Measurements from ENCODE around the gene IL10. TPM values are rescaled to one million over a fixed set of nuclear protein-coding genes. Genes with fewer than 3 reads are reported as not detected.

Gene IL10
- total and polyA plus RNA-seq, 4 donors: 0.37 to 37.3 (median 2.9) TPM

GRCh38 chr1:206732508-206732907 lies 39.8 kb downstream of the IL10 start:
- 91 to 94% methylated on average over 11 of the region's 11 CpGs for WGBS, 2 donors
- Histone ChIP-seq H3K9ac (ENCODE audit: insufficient read depth in 1 of 2, low read length in 2 of 2) (no peak overlapping the region), H3K27me3 (ENCODE audit: control insufficient read depth in 3 of 3, insufficient read depth in 3 of 3, low read length in 2 of 3) (no peaks in the 10 kb centered on the region), H3K27ac (ENCODE audit: low read depth in 1 of 2, low read length in 1 of 2) (no peak overlapping the region), H3K4me1 (ENCODE audit: control insufficient read depth in 5 of 5, insufficient read depth in 5 of 5, low read length in 5 of 5) (peaks cover 0 to 6% (median 0%) of the 10 kb centered on the region in 5 donors), H3K4me3 (no peak overlapping the region), H3K36me3 (ENCODE audit: control insufficient read depth in 4 of 4, insufficient read depth in 4 of 4, low read length in 4 of 4) (peaks cover 16 to 60% (median 27%) of the 10 kb centered on the region in 4 donors), H3K9me3 (ENCODE audit: control insufficient read depth in 4 of 4, insufficient read depth in 3 of 4, low read length in 3 of 4) (no peaks in the 10 kb centered on the region)
- DNase-seq (no peak), ATAC-seq (ENCODE audit: insufficient read depth, low FRiP score) (no peak)
- TF ChIP-seq CTCF (IDR thresholded peaks at IDR 0.05; ENCODE audit: control extremely low read depth, extremely low read depth): no peak

GRCh38 chr1:206729507-206729906 lies 42.8 kb downstream of the IL10 start:
- H3K9ac ChIP-seq (ENCODE audit: insufficient read depth in 1 of 2, low read length in 2 of 2): no peak overlapping the region
- H3K36me3 ChIP-seq (ENCODE audit: control insufficient read depth in 4 of 4, insufficient read depth in 4 of 4, low read length in 4 of 4): peaks cover 16 to 50% (median 24%) of the 10 kb centered on the region in 4 donors
- ATAC-seq (ENCODE audit: insufficient read depth, low FRiP score) (no peak), DNase-seq (no peak)
- 92 to 93% methylated on average over 3 of the region's 3 CpGs for WGBS, 2 donors
- peaks cover 0 to 20% (median 0%) of the 10 kb centered on the region in 5 donors for H3K4me1 ChIP-seq (ENCODE audit: control insufficient read depth in 5 of 5, insufficient read depth in 5 of 5, low read length in 5 of 5)
- H3K4me3 ChIP-seq: no peak overlapping the region
- no peak for TF ChIP-seq CTCF (IDR thresholded peaks at IDR 0.05; ENCODE audit: control extremely low read depth, extremely low read depth)
- no peak overlapping the region for H3K27ac ChIP-seq (ENCODE audit: low read depth in 1 of 2, low read length in 1 of 2)
- H3K27me3 ChIP-seq (ENCODE audit: control insufficient read depth in 3 of 3, insufficient read depth in 3 of 3, low read length in 2 of 3): no peaks in the 10 kb centered on the region
- H3K9me3 ChIP-seq (ENCODE audit: control insufficient read depth in 4 of 4, insufficient read depth in 3 of 4, low read length in 3 of 4): no peaks in the 10 kb centered on the region

GRCh38 chr1:206729050-206729449 lies 43.2 kb downstream of the IL10 start:
- no peak for TF ChIP-seq CTCF (IDR thresholded peaks at IDR 0.05; ENCODE audit: control extremely low read depth, extremely low read depth)
- ATAC-seq (ENCODE audit: insufficient read depth, low FRiP score) (no peak), DNase-seq (no peak)
- H3K9ac ChIP-seq (ENCODE audit: insufficient read depth in 1 of 2, low read length in 2 of 2): no peak overlapping the region
- no peaks in the 10 kb centered on the region for H3K9me3 ChIP-seq (ENCODE audit: control insufficient read depth in 4 of 4, insufficient read depth in 3 of 4, low read length in 3 of 4)
- WGBS, 2 donors: 87 to 95% methylated on average over 6 of the region's 6 CpGs
- H3K4me3 ChIP-seq: no peak overlapping the region
- no peaks in the 10 kb centered on the region for H3K27me3 ChIP-seq (ENCODE audit: control insufficient read depth in 3 of 3, insufficient read depth in 3 of 3, low read length in 2 of 3)
- H3K4me1 ChIP-seq (ENCODE audit: control insufficient read depth in 5 of 5, insufficient read depth in 5 of 5, low read length in 5 of 5): peaks cover 0 to 20% (median under 1%) of the 10 kb centered on the region in 5 donors
- peaks cover 16 to 49% (median 24%) of the 10 kb centered on the region in 4 donors for H3K36me3 ChIP-seq (ENCODE audit: control insufficient read depth in 4 of 4, insufficient read depth in 4 of 4, low read length in 4 of 4)
- H3K27ac ChIP-seq (ENCODE audit: low read depth in 1 of 2, low read length in 1 of 2): no peak overlapping the region

- Histone ChIP-seq H3K4me3 (no peak overlapping the region), H3K9ac (ENCODE audit: insufficient read depth in 1 of 2, low read length in 2 of 2) (no peak overlapping the region), H3K36me3 (ENCODE audit: control insufficient read depth in 4 of 4, insufficient read depth in 4 of 4, low read length in 4 of 4) (peaks cover 16 to 46% (median 24%) of the 10 kb centered on the region in 4 donors), H3K27ac (ENCODE audit: low read depth in 1 of 2, low read length in 1 of 2) (no peak overlapping the region), H3K4me1 (ENCODE audit: control insufficient read depth in 5 of 5, insufficient read depth in 5 of 5, low read length in 5 of 5) (peaks cover 0 to 20% (median 4%) of the 10 kb centered on the region in 5 donors), H3K27me3 (ENCODE audit: control insufficient read depth in 3 of 3, insufficient read depth in 3 of 3, low read length in 2 of 3) (no peaks in the 10 kb centered on the region), H3K9me3 (ENCODE audit: control insufficient read depth in 4 of 4, insufficient read depth in 3 of 4, low read length in 3 of 4) (no peaks in the 10 kb centered on the region)
- TF ChIP-seq CTCF (IDR thresholded peaks at IDR 0.05; ENCODE audit: control extremely low read depth, extremely low read depth): no peak
- ATAC-seq (ENCODE audit: insufficient read depth, low FRiP score): no peak
- no peak for DNase-seq
- 36 to 78% methylated on average over 9 of the region's 9 CpGs for WGBS, 2 donors
These were observed 43.7 kb downstream of the IL10 start for GRCh38 chr1:206728697-206728987.

All from lung (tissue), 12 donors.